Mesothelial cell of epicardium (in vitro differentiated cells): Measurements from ENCODE around the gene SCN4A. TPM values are rescaled to one million over a fixed set of nuclear protein-coding genes. Genes with fewer than 3 reads are reported as not detected.
A peak's percentile ranks its signal among the peaks of the same experiment; 100 is the strongest.
"Not testable (repeated sequence)": the region's sequence is repeated elsewhere in the genome, so short reads cannot be mapped to it uniquely, and the experiment has no call there.

Source experiments
- DNase-seq, 2 experiments: peaks; one replicate each; pipeline ENCODE4 v3.0.0; 2021; ENCODE audit warnings: low spot score in 2 of 2; ENCODE audit not compliant: unreplicated experiment in 2 of 2
- H3K27ac Mint-ChIP-seq: 2 replicates; pipeline ENCODE4 v1.8.0; 2021; ENCODE audit warnings: mixed read lengths
- H3K27me3 Mint-ChIP-seq: 2 replicates; pipeline ENCODE4 v1.8.0; 2021; ENCODE audit warnings: low read depth, mixed read lengths
- H3K36me3 Mint-ChIP-seq: 2 replicates; pipeline ENCODE4 v1.8.0; 2021; ENCODE audit warnings: mixed read lengths
- H3K4me1 Mint-ChIP-seq: 2 replicates; pipeline ENCODE4 v1.8.0; 2021; ENCODE audit warnings: mixed read lengths
- H3K4me3 Mint-ChIP-seq: 2 replicates; pipeline ENCODE4 v1.8.0; 2021; ENCODE audit warnings: mild to moderate bottlenecking, moderate library complexity, mixed read lengths
- H3K9me3 Mint-ChIP-seq: 2 replicates; pipeline ENCODE4 v1.8.0; 2021; ENCODE audit warnings: mixed read lengths
- CTCF ChIP-seq: fragments of 200-600 bp; sonication (generic); IDR thresholded peaks from one replicate; pipeline ENCODE4 v1.5.0; 2021; ENCODE audit warnings: antibody characterized with exemption; ENCODE audit not compliant: unreplicated experiment
- total RNA-seq: library from RNA; stranded (reverse); gene quantifications from 3 replicates; pipeline ENCODE4 v1.2.1, GENCODE V29; 2021

Gene SCN4A
- total RNA-seq, 1 donor from 2014 or later = 0.51 TPM

GRCh38 chr17:63889026-63889848 lies 83.5 kb downstream of the SCN4A start:
- TF ChIP-seq CTCF = peak; percentile 53
- DNase-seq, H3K36me3 Mint-ChIP-seq, H3K27ac Mint-ChIP-seq, H3K9me3 Mint-ChIP-seq, H3K27me3 Mint-ChIP-seq, H3K4me3 Mint-ChIP-seq: not testable (repeated sequence)
- peaks cover 12% of the 10 kb centered on the region for H3K4me1 Mint-ChIP-seq

Other genes with a start within 250 kb of the SCN4A start
- 57.2 to 62.9 TPM (median 62.3 TPM) in 3 replicates for gene STRADA, start 231.1 kb downstream of the SCN4A start, total RNA-seq
- gene CCDC47, start 199.3 kb downstream of the SCN4A start, total RNA-seq = 55.9 to 58.2 TPM (median 56.3 TPM) in 3 replicates
- 183 to 197 TPM (median 186 TPM) in 3 replicates for gene DDX42, start 198.7 kb downstream of the SCN4A start, total RNA-seq
- 76.5 to 82.4 TPM (median 82.0 TPM) in 3 replicates for gene PSMC5, start 145.5 kb downstream of the SCN4A start, total RNA-seq
- 44.0 to 48.6 TPM (median 48.1 TPM) in 3 replicates for gene FTSJ3, start 145.3 kb downstream of the SCN4A start, total RNA-seq
- 70.1 to 72.3 TPM (median 72.2 TPM) in 3 replicates for gene SMARCD2, start 130.2 kb downstream of the SCN4A start, total RNA-seq
- 0.43 to 0.66 TPM in 2 of 3 replicates, not detected in the other for gene CSH2, start 99.2 kb downstream of the SCN4A start, total RNA-seq
- not detected in 3 replicates for gene GH2, start 91.0 kb downstream of the SCN4A start, total RNA-seq
- 0.61 TPM in 1 of 3 replicates, not detected in the others for gene CSH1, start 76.3 kb downstream of the SCN4A start, total RNA-seq
- gene CSHL1, start 61.7 kb downstream of the SCN4A start, total RNA-seq = not detected in 3 replicates
- not detected in 3 replicates for gene GH1, start 54.1 kb downstream of the SCN4A start, total RNA-seq
- not detected in 3 replicates for gene CD79B, start 40.6 kb downstream of the SCN4A start, total RNA-seq
- 1.9 to 2.0 TPM (median 2.0 TPM) in 3 replicates for gene PRR29, start 25.4 kb upstream of the SCN4A start, total RNA-seq
- gene ICAM2, start 47.7 kb upstream of the SCN4A start, total RNA-seq = 0.22 TPM in 1 of 3 replicates, not detected in the others
- gene ERN1, start 157.2 kb upstream of the SCN4A start, total RNA-seq = 16.4 to 20.6 TPM (median 17.9 TPM) in 3 replicates